K562 (cell line): ENCODE data around the gene PCAT6. TPM values are rescaled to one million over a fixed set of nuclear protein-coding genes. Genes with fewer than 3 reads are reported as not detected.

Experiments used
- BHLHE40 ChIP-seq: IDR thresholded peaks from 2 replicates; pipeline ENCODE4 v1.6.1; 2011; ENCODE audit warnings: low read length, improper control_type of control experiment
- FOXK1 ChIP-seq: sonication (generic); formaldehyde crosslinking; IDR thresholded peaks from 2 replicates; pipeline ENCODE4 v1.8.0; 2022; ENCODE audit warnings: missing genetic modification reagents, mild to moderate bottlenecking, borderline replicate concordance
- HNRNPLL ChIP-seq: fragments of 200-400 bp; formaldehyde crosslinking; IDR thresholded peaks from 2 replicates; pipeline ENCODE4 v1.6.1; 2017; ENCODE audit warnings: low read length, low read depth, mild to moderate bottlenecking; ENCODE audit not compliant: poor library complexity, severe bottlenecking
- JUN ChIP-seq, 2 experiments: sonication (generic) in 1 of 2; formaldehyde crosslinking in 1 of 2; IDR thresholded peaks; 2 replicates each; pipeline versions ENCODE4 v1.6.1 to v1.8.0; 2012 to 2022; ENCODE audit warnings: borderline replicate concordance in 2 of 2, mild to moderate bottlenecking in 2 of 2, improper control_type of control experiment in 1 of 2, low read depth in 1 of 2, low read length in 1 of 2, missing genetic modification reagents in 1 of 2
- KDM2B ChIP-seq: fragments of 250-450 bp; sonication (Bioruptor Pico); IDR thresholded peaks from 2 replicates; pipeline ENCODE4 v1.8.0; 2021; ENCODE audit warnings: mild to moderate bottlenecking, moderate library complexity
- NCOA2 ChIP-seq, 2 experiments: fragments of 450-650 bp; IDR thresholded peaks; 2 replicates each; pipeline ENCODE4 v1.6.1; 2018; ENCODE audit warnings: mild to moderate bottlenecking in 2 of 2, moderate library complexity in 1 of 2; ENCODE audit not compliant: partially characterized antibody in 2 of 2
- ZNF274 ChIP-seq: IDR thresholded peaks from 2 replicates; pipeline ENCODE4 v1.6.1; 2011; ENCODE audit warnings: low read depth, mild to moderate bottlenecking, low read length, moderate library complexity, borderline replicate concordance
- polyA plus RNA-seq, 8 experiments: library from polyadenylated mRNA; depleted of rRNA in 4 of 8; stranded (reverse) in 5 of 8; unstranded in 3 of 8; fragments of >200 nt; fragmentation: Nextera tagmentation in 2 of 8; fragmentation: Illumina TruSeq in 1 of 8; extraction: Ambion mirVana in 2 of 8; extraction: Trizol in 1 of 8; gene quantifications; 2 replicates each; pipeline versions ENCODE4 v1.2.1 to v1.2.3, GENCODE V29; 2011 to 2014; ENCODE audit warnings: inconsistent platforms in 1 of 8, missing spikeins in 1 of 8
- total RNA-seq, 7 experiments: library from RNA; depleted of rRNA in 6 of 7; stranded (reverse); fragments of >200 nt in 6 of 7; fragmentation: Illumina TruSeq in 2 of 7; extraction: Trizol in 2 of 7; gene quantifications; 2 replicates each; pipeline versions ENCODE4 v1.2.1 to v1.2.3, GENCODE V29; 2011 to 2021; ENCODE audit warnings: low replicate concordance in 1 of 7
- TF ChIP-seq, protein P1 (sequence below), 2 experiments: fragments of 450-650 bp in 1 of 2; sonication (generic) in 1 of 2; formaldehyde crosslinking in 1 of 2; IDR thresholded peaks; 2 replicates each; pipeline versions ENCODE4 v1.7.1 to v1.9.0; 2016 to 2022; ENCODE audit warnings: inconsistent platforms in 1 of 2, mild to moderate bottlenecking in 1 of 2, missing genetic modification reagents in 1 of 2
- TF ChIP-seq, protein P2 (sequence below): sonication (generic); formaldehyde crosslinking; IDR thresholded peaks from 2 replicates; pipeline ENCODE4 v1.8.0; 2022; ENCODE audit warnings: mild to moderate bottlenecking, missing genetic modification reagents
- TF ChIP-seq, protein P3 (sequence below): sonication (generic); formaldehyde crosslinking; IDR thresholded peaks from 2 replicates; pipeline ENCODE4 v1.8.0; 2023; ENCODE audit warnings: mild to moderate bottlenecking, missing genetic modification reagents

PCAT6 gene
- total and polyA plus RNA-seq, 9 of the 15 experiments (the other 6 are each of a cell fraction or from before 2014, with no cell fraction given): 0.25 to 2.4 (median 0.54) TPM; not detected in 1

DNA sequence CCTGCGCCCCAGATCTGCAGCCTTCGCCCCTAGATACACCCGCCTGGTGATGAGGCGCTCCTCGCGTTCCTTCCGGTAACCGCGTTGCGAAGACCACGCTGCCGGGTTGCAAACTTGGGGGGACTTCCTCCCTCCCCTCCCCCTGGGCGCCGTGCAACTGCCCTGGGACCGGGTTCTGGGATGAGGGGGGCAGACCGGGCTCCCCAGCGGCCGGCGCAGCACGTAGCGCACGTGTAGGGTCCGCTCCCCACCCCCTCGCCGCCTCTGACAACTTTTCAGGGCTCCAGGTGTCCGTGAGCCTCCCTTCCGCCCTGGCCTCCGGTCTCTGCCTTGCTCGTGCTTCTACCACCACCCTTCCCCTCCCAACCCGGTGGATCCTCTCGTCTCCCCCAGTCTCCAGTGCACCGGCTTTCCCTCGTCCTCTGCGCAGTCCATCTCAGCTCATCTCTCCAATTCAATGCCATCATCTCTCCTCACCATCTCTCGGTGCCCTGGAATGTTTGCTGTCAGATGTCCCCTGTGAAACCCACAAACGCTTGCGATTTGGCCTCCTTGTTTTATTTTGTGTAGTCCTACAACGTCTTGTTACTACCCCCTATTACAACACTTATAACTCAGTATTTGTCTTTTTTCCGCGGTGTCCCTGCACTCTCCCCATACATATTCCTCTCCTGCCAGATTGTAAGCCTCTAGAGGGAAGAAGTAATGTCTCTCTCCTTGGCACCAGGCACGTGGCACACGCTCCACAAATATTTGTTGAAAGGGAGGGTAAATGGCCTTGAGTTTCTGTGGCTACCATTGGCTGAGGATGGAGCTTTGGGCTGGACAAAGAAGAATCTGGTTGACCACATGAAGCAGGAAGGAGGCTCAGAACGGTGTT lies 782 bp downstream of the PCAT6 start (continued):
- TF ChIP-seq, protein P1, sequence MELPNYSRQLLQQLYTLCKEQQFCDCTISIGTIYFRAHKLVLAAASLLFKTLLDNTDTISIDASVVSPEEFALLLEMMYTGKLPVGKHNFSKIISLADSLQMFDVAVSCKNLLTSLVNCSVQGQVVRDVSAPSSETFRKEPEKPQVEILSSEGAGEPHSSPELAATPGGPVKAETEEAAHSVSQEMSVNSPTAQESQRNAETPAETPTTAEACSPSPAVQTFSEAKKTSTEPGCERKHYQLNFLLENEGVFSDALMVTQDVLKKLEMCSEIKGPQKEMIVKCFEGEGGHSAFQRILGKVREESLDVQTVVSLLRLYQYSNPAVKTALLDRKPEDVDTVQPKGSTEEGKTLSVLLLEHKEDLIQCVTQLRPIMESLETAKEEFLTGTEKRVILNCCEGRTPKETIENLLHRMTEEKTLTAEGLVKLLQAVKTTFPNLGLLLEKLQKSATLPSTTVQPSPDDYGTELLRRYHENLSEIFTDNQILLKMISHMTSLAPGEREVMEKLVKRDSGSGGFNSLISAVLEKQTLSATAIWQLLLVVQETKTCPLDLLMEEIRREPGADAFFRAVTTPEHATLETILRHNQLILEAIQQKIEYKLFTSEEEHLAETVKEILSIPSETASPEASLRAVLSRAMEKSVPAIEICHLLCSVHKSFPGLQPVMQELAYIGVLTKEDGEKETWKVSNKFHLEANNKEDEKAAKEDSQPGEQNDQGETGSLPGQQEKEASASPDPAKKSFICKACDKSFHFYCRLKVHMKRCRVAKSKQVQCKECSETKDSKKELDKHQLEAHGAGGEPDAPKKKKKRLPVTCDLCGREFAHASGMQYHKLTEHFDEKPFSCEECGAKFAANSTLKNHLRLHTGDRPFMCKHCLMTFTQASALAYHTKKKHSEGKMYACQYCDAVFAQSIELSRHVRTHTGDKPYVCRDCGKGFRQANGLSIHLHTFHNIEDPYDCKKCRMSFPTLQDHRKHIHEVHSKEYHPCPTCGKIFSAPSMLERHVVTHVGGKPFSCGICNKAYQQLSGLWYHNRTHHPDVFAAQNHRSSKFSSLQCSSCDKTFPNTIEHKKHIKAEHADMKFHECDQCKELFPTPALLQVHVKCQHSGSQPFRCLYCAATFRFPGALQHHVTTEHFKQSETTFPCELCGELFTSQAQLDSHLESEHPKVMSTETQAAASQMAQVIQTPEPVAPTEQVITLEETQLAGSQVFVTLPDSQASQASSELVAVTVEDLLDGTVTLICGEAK (IDR thresholded peaks at IDR 0.05): 0 out of 2 replicates have a peak, but pooled peaks have one; percentile 45
- TF ChIP-seq, protein P1 (CRISPR knock-in tag; IDR thresholded peaks at IDR 0.05): 0 out of 2 replicates have a peak, but pooled peaks have one; percentile 44
- no peak for TF ChIP-seq NCOA2 (IDR thresholded peaks at IDR 0.05; ENCODE audit: partially characterized antibody in 2 of 2)
- TF ChIP-seq ZNF274: no peak
- no peak for TF ChIP-seq FOXK1
- no peak for TF ChIP-seq JUN (IDR thresholded peaks at IDR 0.05; ENCODE audit: borderline replicate concordance, low read depth, low read length)
- 0 out of 2 replicates have a peak, but pooled peaks have one; percentile 13 for TF ChIP-seq JUN (CRISPR knock-in tag; IDR thresholded peaks at IDR 0.05; ENCODE audit: borderline replicate concordance)
- peak; percentile 7; the same call in 1 of the 2 replicates for TF ChIP-seq KDM2B (CRISPR knock-in tag)
- TF ChIP-seq, protein P2, sequence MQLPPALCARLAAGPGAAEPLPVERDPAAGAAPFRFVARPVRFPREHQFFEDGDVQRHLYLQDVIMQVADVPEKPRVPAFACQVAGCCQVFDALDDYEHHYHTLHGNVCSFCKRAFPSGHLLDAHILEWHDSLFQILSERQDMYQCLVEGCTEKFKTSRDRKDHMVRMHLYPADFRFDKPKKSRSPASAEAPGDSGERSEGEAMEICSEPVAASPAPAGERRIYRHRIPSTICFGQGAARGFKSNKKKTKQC (CRISPR knock-in tag): 0 out of 2 replicates have a peak, but pooled peaks have one; percentile 2
- TF ChIP-seq HNRNPLL: peak; percentile 38
- TF ChIP-seq, protein P3, sequence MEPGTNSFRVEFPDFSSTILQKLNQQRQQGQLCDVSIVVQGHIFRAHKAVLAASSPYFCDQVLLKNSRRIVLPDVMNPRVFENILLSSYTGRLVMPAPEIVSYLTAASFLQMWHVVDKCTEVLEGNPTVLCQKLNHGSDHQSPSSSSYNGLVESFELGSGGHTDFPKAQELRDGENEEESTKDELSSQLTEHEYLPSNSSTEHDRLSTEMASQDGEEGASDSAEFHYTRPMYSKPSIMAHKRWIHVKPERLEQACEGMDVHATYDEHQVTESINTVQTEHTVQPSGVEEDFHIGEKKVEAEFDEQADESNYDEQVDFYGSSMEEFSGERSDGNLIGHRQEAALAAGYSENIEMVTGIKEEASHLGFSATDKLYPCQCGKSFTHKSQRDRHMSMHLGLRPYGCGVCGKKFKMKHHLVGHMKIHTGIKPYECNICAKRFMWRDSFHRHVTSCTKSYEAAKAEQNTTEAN (CRISPR knock-in tag): 0 out of 2 replicates have a peak, but pooled peaks have one; percentile 15
- TF ChIP-seq BHLHE40: peak; percentile 63; the same call in 1 of the 2 replicates
